Upper lobe of left lung (tissue), 4 donors: ENCODE data around the gene DGKB.

Experiments used
- CTCF ChIP-seq, 6 experiments: fragments of 450-650 bp in 4 of 6; fragments of 200-600 bp in 2 of 6; sonication (generic) in 2 of 6; IDR thresholded peaks; one replicate each; pipeline ENCODE4 v1.5.1; 2016 to 2019; ENCODE audit warnings: antibody characterized with exemption in 6 of 6
- EP300 ChIP-seq, 4 donors: sonication (generic); formaldehyde crosslinking; IDR thresholded peaks; one replicate each; pipeline ENCODE4 v1.5.1; 2017; ENCODE audit warnings: antibody characterized with exemption in 4 of 4, control low read depth in 2 of 4
- POLR2A ChIP-seq, 4 donors: fragments of 450-650 bp; IDR thresholded peaks; one replicate each; pipeline ENCODE4 v1.5.1; 2016 to 2017; ENCODE audit warnings: antibody characterized with exemption in 4 of 4, mild to moderate bottlenecking in 2 of 4
- POLR2AphosphoS5 ChIP-seq, 2 donors: sonication (generic); formaldehyde crosslinking; IDR thresholded peaks; one replicate each; pipeline ENCODE4 v1.5.1; 2017; ENCODE audit warnings: antibody characterized with exemption in 2 of 2

GRCh38 chr7:14233076-14233867, 669.3 kb downstream of the DGKB start:
- TF ChIP-seq CTCF (IDR thresholded peaks at IDR 0.05) (no peak), POLR2AphosphoS5 (IDR thresholded peaks at IDR 0.05) (no peak), POLR2A (IDR thresholded peaks at IDR 0.05) (no peak), EP300 (IDR thresholded peaks at IDR 0.05) (no peak)
